Measurements from ENCODE around the gene ZNF778. TPM values are rescaled to one million over a fixed set of nuclear protein-coding genes. Genes with fewer than 3 reads are reported as not detected.

The ZNF778 gene
- polyA plus RNA-seq, 1 experiment, result 5.5 TPM

DNA sequence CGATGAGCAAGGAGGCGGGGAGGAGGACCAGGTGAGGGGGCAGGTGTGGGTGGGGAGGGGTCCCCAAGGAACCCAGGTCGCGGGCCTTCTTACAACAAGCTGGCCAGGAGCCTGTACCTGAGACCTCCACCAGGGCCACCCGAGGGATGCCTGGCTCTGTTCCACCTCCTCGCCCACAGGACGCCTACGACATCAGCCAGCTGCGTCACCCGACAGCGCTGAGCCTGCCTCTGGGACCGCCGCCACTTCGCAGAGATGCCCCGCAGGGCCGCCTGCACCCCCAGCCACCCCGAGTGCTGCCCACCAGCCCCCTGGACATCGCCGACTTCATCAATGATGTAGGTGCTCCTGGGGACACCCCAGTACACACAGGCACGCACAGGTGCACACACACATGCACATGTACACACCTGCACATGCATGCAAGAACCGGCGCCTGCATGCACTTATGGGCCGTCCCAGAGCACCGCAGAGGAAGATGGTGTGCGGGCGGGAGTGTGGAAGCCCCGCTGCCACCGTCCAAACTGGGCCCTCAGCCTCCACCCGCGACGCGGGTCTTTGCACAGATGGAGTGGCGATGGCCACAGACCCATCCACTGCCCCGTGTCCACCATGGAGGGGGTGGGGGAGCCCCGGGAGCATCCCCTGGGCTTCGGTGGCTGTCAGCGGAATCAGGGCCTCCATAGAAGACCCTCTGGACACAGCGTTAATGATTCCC, 23.8 kb upstream of the ZNF778 start:
- CTCF ChIA-PET, result no interaction called here
- TF ChIP-seq, protein P1, sequence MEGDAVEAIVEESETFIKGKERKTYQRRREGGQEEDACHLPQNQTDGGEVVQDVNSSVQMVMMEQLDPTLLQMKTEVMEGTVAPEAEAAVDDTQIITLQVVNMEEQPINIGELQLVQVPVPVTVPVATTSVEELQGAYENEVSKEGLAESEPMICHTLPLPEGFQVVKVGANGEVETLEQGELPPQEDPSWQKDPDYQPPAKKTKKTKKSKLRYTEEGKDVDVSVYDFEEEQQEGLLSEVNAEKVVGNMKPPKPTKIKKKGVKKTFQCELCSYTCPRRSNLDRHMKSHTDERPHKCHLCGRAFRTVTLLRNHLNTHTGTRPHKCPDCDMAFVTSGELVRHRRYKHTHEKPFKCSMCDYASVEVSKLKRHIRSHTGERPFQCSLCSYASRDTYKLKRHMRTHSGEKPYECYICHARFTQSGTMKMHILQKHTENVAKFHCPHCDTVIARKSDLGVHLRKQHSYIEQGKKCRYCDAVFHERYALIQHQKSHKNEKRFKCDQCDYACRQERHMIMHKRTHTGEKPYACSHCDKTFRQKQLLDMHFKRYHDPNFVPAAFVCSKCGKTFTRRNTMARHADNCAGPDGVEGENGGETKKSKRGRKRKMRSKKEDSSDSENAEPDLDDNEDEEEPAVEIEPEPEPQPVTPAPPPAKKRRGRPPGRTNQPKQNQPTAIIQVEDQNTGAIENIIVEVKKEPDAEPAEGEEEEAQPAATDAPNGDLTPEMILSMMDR (IDR thresholded peaks at IDR 0.05; ENCODE audit: insufficient read depth, low read depth, low read length), result no peak
- Histone ChIP-seq H3K27me3 (ENCODE audit: control insufficient read depth, insufficient read depth, low read length) (no peaks in the 10 kb centered on the region), H3K36me3 (ENCODE audit: control insufficient read depth, insufficient read depth, low read length) (no peaks in the 10 kb centered on the region), H3K4me3 (ENCODE audit: low read depth, low read length) (no peak overlapping the region)
- no peak for DNase-seq (ENCODE audit: low read depth)
- POLR2A ChIA-PET, result no interaction called here

DNA sequence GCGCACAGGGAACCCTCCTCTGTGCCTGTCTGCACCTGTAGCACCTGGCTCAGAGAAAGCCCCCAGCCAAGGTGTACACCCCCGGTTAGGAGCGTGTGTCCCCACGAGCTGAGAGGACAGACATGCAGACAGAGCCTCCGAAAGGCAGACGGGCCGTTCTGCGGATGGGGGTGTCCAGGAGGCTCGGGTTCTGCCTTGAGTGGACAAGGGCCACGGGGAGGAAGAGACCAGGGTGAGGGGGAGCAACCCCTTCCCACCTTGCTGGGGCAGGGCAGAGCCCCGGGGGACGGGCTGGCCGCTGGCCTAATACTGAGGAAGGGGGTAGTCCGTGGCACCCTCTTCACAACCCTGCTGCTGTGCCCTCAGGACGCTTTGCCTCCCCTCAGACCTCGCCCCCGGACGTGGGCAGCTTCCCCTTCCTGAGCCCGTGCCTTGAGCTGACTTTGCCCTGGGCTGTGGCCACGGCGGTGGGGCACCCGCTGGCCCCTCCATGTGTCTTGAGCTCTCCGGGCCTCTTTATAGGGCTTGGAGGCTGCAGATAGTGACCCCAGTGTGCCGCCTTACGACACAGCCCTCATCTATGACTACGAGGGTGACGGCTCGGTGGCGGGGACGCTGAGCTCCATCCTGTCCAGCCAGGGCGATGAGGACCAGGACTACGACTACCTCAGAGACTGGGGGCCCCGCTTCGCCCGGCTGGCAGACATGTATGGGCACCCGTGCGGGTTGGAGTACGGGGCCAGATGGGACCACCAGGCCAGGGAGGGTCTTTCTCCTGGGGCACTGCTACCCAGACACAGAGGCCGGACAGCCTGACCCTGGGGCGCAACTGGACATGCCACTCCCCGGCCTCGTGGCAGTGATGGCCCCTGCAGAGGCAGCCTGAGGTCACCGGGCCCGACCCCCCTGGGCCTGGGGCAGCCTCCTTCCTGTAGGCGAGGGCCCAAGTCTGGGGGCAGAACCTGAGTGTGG, 22.9 kb upstream of the ZNF778 start:
- Histone ChIP-seq H3K4me3 (ENCODE audit: low read depth, low read length) (no peak overlapping the region), H3K27me3 (ENCODE audit: control insufficient read depth, insufficient read depth, low read length) (peaks cover 6% of the 10 kb centered on the region), H3K36me3 (ENCODE audit: control insufficient read depth, insufficient read depth, low read length) (no peaks in the 10 kb centered on the region; the same call in 1 of the 2 replicates)
- no peak for DNase-seq (ENCODE audit: low read depth)
- TF ChIP-seq, protein P1 (IDR thresholded peaks at IDR 0.05; ENCODE audit: insufficient read depth, low read depth, low read length), result no peak
- ChIA-PET POLR2A (no interaction called here), CTCF (no interaction called here)

DNA sequence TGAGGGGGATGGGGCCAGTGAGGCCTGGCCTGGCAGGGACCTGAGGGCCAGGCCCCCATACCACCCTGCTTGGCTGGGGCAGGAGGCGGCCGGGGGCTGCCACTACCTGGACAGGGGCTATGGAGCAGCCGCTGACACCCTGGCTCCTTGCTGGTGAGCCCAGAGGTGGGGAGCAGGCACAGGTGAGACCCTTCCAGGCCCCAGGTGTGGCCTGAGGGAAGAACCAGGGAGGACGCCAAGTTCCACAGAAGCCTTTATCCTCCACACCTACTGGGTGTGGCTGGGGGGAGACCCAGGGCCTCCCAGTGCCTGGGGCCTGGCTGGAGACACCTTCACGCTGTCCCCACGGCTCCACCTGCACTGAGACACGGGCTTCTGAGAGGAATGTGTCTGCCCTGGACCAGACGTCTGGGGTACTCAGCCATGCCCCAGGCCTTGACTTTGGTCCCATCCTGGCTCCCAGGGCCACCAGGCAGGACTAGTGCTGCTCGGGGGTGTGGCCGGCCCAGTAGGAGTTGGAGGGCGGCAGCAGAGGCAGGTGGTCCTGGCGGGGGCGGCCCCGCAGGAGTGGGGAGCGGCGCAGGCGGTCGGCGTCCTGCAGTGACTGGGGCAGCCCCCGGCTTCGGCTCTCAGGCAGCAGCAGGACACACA, 21.9 kb upstream of the ZNF778 start:
- TF ChIP-seq, protein P1 (IDR thresholded peaks at IDR 0.05; ENCODE audit: insufficient read depth, low read depth, low read length), result no peak
- POLR2A ChIA-PET, result no interaction called here
- DNase-seq (ENCODE audit: low read depth), result no peak

DNA sequence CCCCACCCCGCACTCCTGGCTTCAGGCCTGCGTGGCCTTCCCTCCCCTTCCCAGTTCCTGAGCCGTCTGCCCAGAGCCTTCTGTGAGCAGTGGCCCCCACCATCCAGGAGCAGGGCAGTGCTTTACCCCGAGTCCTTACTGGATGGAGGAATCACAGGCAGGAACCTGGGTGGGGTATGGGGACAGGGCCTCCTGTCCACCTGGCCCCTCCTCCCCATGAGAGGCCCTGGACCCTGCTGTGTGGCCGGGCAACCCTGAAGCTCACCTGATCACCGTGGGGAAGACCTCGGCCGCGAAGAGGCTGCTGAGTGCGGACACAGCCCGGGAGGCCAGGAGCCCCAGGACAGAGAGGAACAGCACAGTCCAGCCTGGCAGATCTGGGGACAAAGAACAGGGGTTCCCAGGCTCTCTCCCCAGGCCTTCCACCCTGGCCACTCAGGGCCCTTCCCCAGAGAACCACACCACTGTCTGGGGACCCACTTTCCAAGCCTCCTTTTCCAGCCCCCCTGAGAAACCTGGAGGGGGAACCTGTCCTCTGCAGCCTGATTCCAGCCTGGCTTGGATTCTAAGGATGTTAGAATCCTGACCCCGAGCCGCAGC, 20.4 kb upstream of the ZNF778 start:
- POLR2A ChIA-PET, result no interaction called here

More for the DNA sequence above, 21.9 kb upstream of the ZNF778 start:
- CTCF ChIA-PET, result no interaction called here
- no peak overlapping the region for H3K4me3 ChIP-seq (ENCODE audit: low read depth, low read length)
- H3K27me3 ChIP-seq (ENCODE audit: control insufficient read depth, insufficient read depth, low read length), result peaks cover 16% of the 10 kb centered on the region
- no peaks in the 10 kb centered on the region; the same call in 1 of the 2 replicates for H3K36me3 ChIP-seq (ENCODE audit: control insufficient read depth, insufficient read depth, low read length)

More for the DNA sequence above, 20.4 kb upstream of the ZNF778 start:
- Histone ChIP-seq H3K4me3 (ENCODE audit: low read depth, low read length) (no peak overlapping the region), H3K27me3 (ENCODE audit: control insufficient read depth, insufficient read depth, low read length) (peaks cover 18% of the 10 kb centered on the region), H3K36me3 (ENCODE audit: control insufficient read depth, insufficient read depth, low read length) (no peaks in the 10 kb centered on the region; the same call in 1 of the 2 replicates)
- CTCF ChIA-PET, result interaction anchor here (0.6 kb wide), 1 partner anchor 268 kb away, joined by 3 read pairs; no protein-coding TSS in a partner anchor
- no peak for DNase-seq (ENCODE audit: low read depth)
- TF ChIP-seq, protein P1 (IDR thresholded peaks at IDR 0.05; ENCODE audit: insufficient read depth, low read depth, low read length), result no peak
